A549 treated with RU486 at 1 μM for 4 hours (cell line): ENCODE data around the gene CD207. TPM values are rescaled to one million over a fixed set of nuclear protein-coding genes. Genes with fewer than 3 reads are reported as not detected.

Experiments used
- total RNA-seq: library from RNA; stranded (reverse); fragments of 200-300 nt; extraction: Qiagen RNA extraction; gene quantifications from 5 replicates; pipeline ENCODE4 v1.2.3, GENCODE V29; 2022; ENCODE audit warnings: low read depth

The CD207 gene
- total RNA-seq: not detected in 5 replicates

DNA sequence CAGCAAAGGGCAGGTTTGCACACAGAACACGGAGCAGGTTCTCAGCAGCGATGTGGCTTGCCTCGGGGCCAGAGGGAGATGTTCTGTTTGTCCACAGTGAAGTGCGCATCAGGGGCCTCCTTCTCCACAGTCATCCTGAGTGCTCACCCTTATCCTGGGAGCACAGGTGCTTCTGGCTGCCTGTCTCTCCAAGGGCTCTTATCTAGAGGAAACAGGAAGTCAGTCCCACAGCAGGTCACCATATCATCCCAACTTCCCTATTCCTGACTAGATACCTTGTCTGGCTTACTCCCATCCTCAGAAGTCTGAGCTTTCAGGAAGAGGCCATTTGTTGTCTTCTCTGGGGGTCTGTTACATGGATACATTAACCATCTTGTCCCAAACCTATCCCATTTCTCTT lies at the start of gene CD207:
TSS of gene CD207 (minus strand) at position 174 of the 400 bp plus-strand sequence. CDS start at position 134, 40 bp downstream.

DNA sequence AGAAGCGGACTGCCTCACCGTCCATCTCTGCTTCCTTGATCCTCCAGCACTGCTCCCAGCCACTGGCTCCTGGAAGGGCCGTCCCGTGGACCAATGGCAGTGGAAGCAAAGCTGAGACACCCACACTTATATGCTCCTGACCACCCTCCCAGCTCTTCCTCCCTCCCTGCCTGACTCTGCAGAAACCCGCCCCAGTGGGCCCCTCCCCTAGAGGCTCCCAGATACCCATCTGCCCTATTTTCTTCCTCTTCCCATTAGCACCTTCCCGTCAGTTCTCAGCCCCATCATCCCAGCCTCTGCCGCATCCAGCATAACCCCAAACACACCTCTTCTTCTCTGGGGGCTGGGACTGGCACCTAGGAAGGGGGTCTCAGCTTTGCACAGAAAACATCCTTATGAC lies 15.1 kb downstream of the CD207 start, which contains the start of gene CLEC4F:
TSS of gene CLEC4F (minus strand) at position 101 of the 400 bp plus-strand sequence. CDS start at position 25, 76 bp downstream.

GRCh38 chr2:70790136-70790828 lies 45.3 kb downstream of the CD207 start, which contains the start of gene FIGLA:
Gene FIGLA, minus strand, starts transcription at chr2:70790643. Its CDS starts 5 bp downstream, at chr2:70790638.

Other genes starting within 250 kb of the CD207 start
- 20.0 to 28.1 TPM (median 23.1 TPM) in 5 replicates for gene ADD2, start 67.6 kb downstream of the CD207 start, total RNA-seq
- not detected in 5 replicates for gene FIGLA, start 45.2 kb downstream of the CD207 start, total RNA-seq
- gene CLEC4F, start 15.2 kb downstream of the CD207 start, total RNA-seq: not detected in 5 replicates
- gene VAX2, start 64.8 kb upstream of the CD207 start, total RNA-seq: 3.2 to 6.6 TPM (median 5.1 TPM) in 5 replicates
- gene ATP6V1B1, start 100.1 kb upstream of the CD207 start, total RNA-seq: 0.32 to 2.5 TPM (median 2.1 TPM) in 5 replicates
- not detected in 5 replicates for gene ANKRD53, start 142.8 kb upstream of the CD207 start, total RNA-seq
- gene TEX261, start 159.1 kb upstream of the CD207 start, total RNA-seq: 73.1 to 84.6 TPM (median 83.3 TPM) in 5 replicates
- 52.3 to 77.0 TPM (median 76.0 TPM) in 5 replicates for gene NAGK, start 232.8 kb upstream of the CD207 start, total RNA-seq